K562 (cell line): Measurements from ENCODE around the gene ASCL2. TPM values are rescaled to one million over a fixed set of nuclear protein-coding genes. Genes with fewer than 3 reads are reported as not detected.

Source experiments
- ATAC-seq: fragments of 200-7000 bp; cut with Tn5 transposase; 3 replicates; pipeline ENCODE4 v1.9.1; 2020; ENCODE audit warnings: moderate library complexity
- BruUV-seq: library from RNA; stranded (reverse); fragments of 400-500 nt; replicated peaks from 2 replicates; lab custom pipeline; 2021; lab: Mats Ljungman, UMichigan
- CTCF ChIA-PET: fragments of 300-600 bp; formaldehyde crosslinking; extraction: SDS; loops from one replicate; lab custom pipeline; 2021; ENCODE audit warnings: low intra/inter-chr PET ratio; lab: Yijun Ruan, JAX
- POLR2A ChIA-PET: fragments of 300-600, 350-650 bp; sonication (Branson Sonifier 250); formaldehyde crosslinking; extraction: SDS; loops from one replicate; lab custom pipeline; 2021; ENCODE audit warnings: antibody characterized with exemption, inconsistent platforms; lab: Yijun Ruan, JAX
- DNase-seq, 4 experiments: peaks; one replicate each; pipeline versions ENCODE4 v3.0.0 to v3.0.0-alpha.2; 2011 to 2018; ENCODE audit warnings: low spot score in 3 of 4, mixed read lengths in 3 of 4; ENCODE audit errors: extremely low read depth in 1 of 4
- FAIRE-seq: peaks from 2 replicates; lab custom pipeline; 2011; peaks lifted over from hg19 to GRCh38; lab: Jason Lieb, UNC
- H2AFZ ChIP-seq: 2 replicates; pipeline ENCODE4 v1.6.0; 2011; ENCODE audit warnings: low read depth, low read length, control low read depth, inconsistent platforms
- H3K27ac ChIP-seq: fragments of 200-600 bp; 3 replicates; pipeline ENCODE4 v1.8.0; 2011; ENCODE audit warnings: low read depth, mild to moderate bottlenecking, control low read depth, inconsistent platforms, low read length, moderate library complexity, mixed read lengths; ENCODE audit errors: extremely low read depth
- H3K27me3 ChIP-seq, 2 experiments: fragments of 300-600 bp in 1 of 2; 2 replicates in 1 of 2; 3 replicates in 1 of 2; pipeline versions ENCODE4 v1.6.0 to v1.8.0; 2011; ENCODE audit warnings: inconsistent platforms in 2 of 2, low read length in 2 of 2, mild to moderate bottlenecking in 1 of 2, mixed read lengths in 1 of 2, moderate library complexity in 1 of 2; ENCODE audit not compliant: control insufficient read depth in 2 of 2, insufficient read depth in 2 of 2
- H3K36me3 ChIP-seq: fragments of 300-600 bp; 3 replicates; pipeline ENCODE4 v1.8.0; 2011; ENCODE audit warnings: mild to moderate bottlenecking, low read length, inconsistent platforms; ENCODE audit not compliant: control insufficient read depth, insufficient read depth
- H3K4me1 ChIP-seq, 2 experiments: fragments of 200-600 bp in 1 of 2; replicated peaks in 1 of 2; 2 replicates in 1 of 2; 3 replicates in 1 of 2; pipeline versions ENCODE4 v1.5.1 to v1.8.0; 2011; ENCODE audit warnings: inconsistent platforms in 2 of 2, low read length in 2 of 2, mild to moderate bottlenecking in 1 of 2, mixed read lengths in 1 of 2, moderate library complexity in 1 of 2; ENCODE audit not compliant: control insufficient read depth in 2 of 2, insufficient read depth in 2 of 2
- H3K4me2 ChIP-seq: 2 replicates; pipeline ENCODE4 v1.6.1; 2011; ENCODE audit warnings: low read length, control low read depth, inconsistent platforms, mixed read lengths; ENCODE audit not compliant: insufficient read depth
- H3K4me3 ChIP-seq: fragments of 200-600 bp; sonication (generic), shearing (Covaris generic); 2 replicates; pipeline ENCODE4 v1.5.1; 2016; ENCODE audit warnings: control low read depth, inconsistent platforms
- H3K79me2 ChIP-seq: fragments of 200-600 bp; 3 replicates; pipeline ENCODE4 v1.8.0; 2011; ENCODE audit warnings: low read length, inconsistent platforms; ENCODE audit not compliant: control insufficient read depth, insufficient read depth
- H3K9ac ChIP-seq, 2 experiments: 2 replicates each; pipeline versions ENCODE4 v1.6.0 to v1.6.1; 2011; ENCODE audit warnings: low read depth in 2 of 2, low read length in 2 of 2, control low read depth in 1 of 2, inconsistent platforms in 1 of 2, mild to moderate bottlenecking in 1 of 2, mixed read lengths in 1 of 2; ENCODE audit not compliant: insufficient read depth in 1 of 2
- H3K9me1 ChIP-seq: one replicate; pipeline ENCODE4 v1.6.0; 2011; ENCODE audit warnings: inconsistent platforms, mild to moderate bottlenecking, low read length, moderate library complexity; ENCODE audit not compliant: control insufficient read depth, insufficient read depth
- H3K9me3 ChIP-seq: replicated peaks from 2 replicates; pipeline ENCODE4 v1.5.1; 2011; ENCODE audit warnings: low read depth, low read length, inconsistent platforms; ENCODE audit not compliant: control insufficient read depth, insufficient read depth
- H4K20me1 ChIP-seq: replicated peaks from 2 replicates; pipeline ENCODE4 v1.6.1; 2011; ENCODE audit warnings: low read length, inconsistent platforms, mixed read lengths; ENCODE audit not compliant: control insufficient read depth, insufficient read depth
- ESRRB ChIP-seq: fragments of 250-450 bp; sonication (Bioruptor Pico); IDR thresholded peaks from 2 replicates; pipeline ENCODE4 v1.5.0; 2020; ENCODE audit warnings: mild to moderate bottlenecking, moderate library complexity, borderline replicate concordance
- GTF2E2 ChIP-seq: fragments of 200-800 bp; sonication (Bioruptor generic); IDR thresholded peaks from 2 replicates; pipeline ENCODE4 v1.6.1; 2016; ENCODE audit warnings: missing genetic modification characterization, missing compliant biosample characterization
- HNRNPK ChIP-seq: fragments of 200-400 bp; formaldehyde crosslinking; IDR thresholded peaks from one replicate; pipeline ENCODE4 v1.6.1; 2018; ENCODE audit warnings: mild to moderate bottlenecking, low read depth, low read length; ENCODE audit not compliant: poor library complexity, severe bottlenecking
- ILK ChIP-seq: fragments of 450-650 bp; IDR thresholded peaks from 2 replicates; pipeline ENCODE4 v1.6.1; 2016; ENCODE audit warnings: missing genetic modification characterization, low read depth, mild to moderate bottlenecking, missing compliant biosample characterization, moderate library complexity, borderline replicate concordance
- POLR3A ChIP-seq: IDR thresholded peaks from 2 replicates; pipeline ENCODE4 v1.6.1; 2011; ENCODE audit warnings: borderline replicate concordance, mild to moderate bottlenecking, moderate library complexity; ENCODE audit not compliant: insufficient read length, insufficient read depth; ENCODE audit errors: extremely low read depth
- POLR3G ChIP-seq: IDR thresholded peaks from 2 replicates; pipeline ENCODE4 v1.6.1; 2011; ENCODE audit not compliant: insufficient read length, insufficient replicate concordance; ENCODE audit errors: extremely low read depth
- ZNF311 ChIP-seq: fragments of 250-450 bp; sonication (Bioruptor Pico); IDR thresholded peaks from 2 replicates; pipeline ENCODE4 v1.4.0; 2020; ENCODE audit warnings: mild to moderate bottlenecking, moderate library complexity
- ZNF780A ChIP-seq: fragments of 250-450 bp; sonication (Bioruptor Pico); IDR thresholded peaks from 2 replicates; pipeline ENCODE4 v1.5.0; 2021; ENCODE audit warnings: mild to moderate bottlenecking
- WGBS: fragments of 100-300 bp; shearing (Covaris generic); methylation state at CpG from one replicate; pipeline ENCODE4 v1.1.6; 2016; ENCODE audit warnings: low coverage, mixed read lengths; ENCODE audit not compliant: insufficient coverage; ENCODE audit errors: missing lambda C conversion rate; 5-methylcytosine and 5-hydroxymethylcytosine counted together
- in situ Hi-C: fragments of 300-500 bp; cut with MboI; formaldehyde crosslinking; loops from 4 replicates; pipeline ENCODE4 v1.15.0; 2018; ENCODE audit warnings: inconsistent platforms, mixed read lengths
- intact Hi-C: fragments of 100-400 bp; cut with micrococcal nuclease; formaldehyde crosslinking; loops from 2 replicates; pipeline ENCODE4 v1.14.2; 2022
- polyA plus RNA-seq, 8 experiments: library from polyadenylated mRNA; depleted of rRNA in 4 of 8; stranded (reverse) in 5 of 8; unstranded in 3 of 8; fragments of >200 nt; fragmentation: Nextera tagmentation in 2 of 8; fragmentation: Illumina TruSeq in 1 of 8; extraction: Ambion mirVana in 2 of 8; extraction: Trizol in 1 of 8; gene quantifications; 2 replicates each; pipeline versions ENCODE4 v1.2.1 to v1.2.3, GENCODE V29; 2011 to 2014; ENCODE audit warnings: inconsistent platforms in 1 of 8, missing spikeins in 1 of 8
- total RNA-seq, 7 experiments: library from RNA; depleted of rRNA in 6 of 7; stranded (reverse); fragments of >200 nt in 6 of 7; fragmentation: Illumina TruSeq in 2 of 7; extraction: Trizol in 2 of 7; gene quantifications; 2 replicates each; pipeline versions ENCODE4 v1.2.1 to v1.2.3, GENCODE V29; 2011 to 2021; ENCODE audit warnings: low replicate concordance in 1 of 7

ASCL2 gene
- total and polyA plus RNA-seq, 9 of the 15 experiments (the other 6 are each of a cell fraction or from before 2014, with no cell fraction given) = 0.11 to 1.4 (median 0.36) TPM; not detected in 2

GRCh38 chr11:2317354-2318050 lies 47.1 kb upstream of the ASCL2 start:
- in situ Hi-C loops (no loop called here), intact Hi-C loops (no loop called here)
- H3K4me1 ChIP-seq = peaks cover 0 to 40% of the 10 kb centered on the region in 2 experiments; a peak in 2 of 5 replicates
- no TSS peak for BruUV-seq
- no peaks in the 10 kb centered on the region for H3K9me3 ChIP-seq
- H3K4me3 ChIP-seq = no peak overlapping the region
- H3K4me2 ChIP-seq = no peak overlapping the region
- DNase-seq (no peak), FAIRE-seq (no peak)
- no peak overlapping the region for H3K27ac ChIP-seq
- H3K27me3 ChIP-seq = peaks cover 21 to 53% of the 10 kb centered on the region in 2 experiments; a peak in 4 of 5 replicates
- H2AFZ ChIP-seq = no peak overlapping the region
- H3K36me3 ChIP-seq = no peaks in the 10 kb centered on the region
- TF ChIP-seq GTF2E2 (tag) (no peak), HNRNPK (no peak), POLR3G (no peak), ESRRB (CRISPR knock-in tag) (no peak), ILK (tag) (no peak), ZNF311 (CRISPR knock-in tag) (no peak), ZNF780A (CRISPR knock-in tag) (no peak), POLR3A (no peak)
- TF ChIP-seq, all 486 proteins: peak for 0
- no peaks in the 10 kb centered on the region for H3K9me1 ChIP-seq
- H4K20me1 ChIP-seq = no peaks in the 10 kb centered on the region
- WGBS = 16% methylated on average over 16 of the region's 17 CpGs
- ChIA-PET CTCF (no interaction called here), POLR2A (interaction anchor here (1.1 kb wide), 2 partner anchors 8 to 13 kb away, joined by 3 to 6 read pairs; no protein-coding TSS in a partner anchor)
- ATAC-seq = no peak
- H3K9ac ChIP-seq = no peak overlapping the region
- no peaks in the 10 kb centered on the region for H3K79me2 ChIP-seq
